ENCODE measurements around the gene MORC1. TPM values are rescaled to one million over a fixed set of nuclear protein-coding genes. Genes with fewer than 3 reads are reported as not detected.
"Not testable (repeated sequence)": the region's sequence is repeated elsewhere in the genome, so short reads cannot be mapped to it uniquely, and the experiment has no call there.

Gene MORC1
- total and polyA plus RNA-seq, 3 donors from 2014 or later = 15.4 to 19.4 (median 16.0) TPM

DNA sequence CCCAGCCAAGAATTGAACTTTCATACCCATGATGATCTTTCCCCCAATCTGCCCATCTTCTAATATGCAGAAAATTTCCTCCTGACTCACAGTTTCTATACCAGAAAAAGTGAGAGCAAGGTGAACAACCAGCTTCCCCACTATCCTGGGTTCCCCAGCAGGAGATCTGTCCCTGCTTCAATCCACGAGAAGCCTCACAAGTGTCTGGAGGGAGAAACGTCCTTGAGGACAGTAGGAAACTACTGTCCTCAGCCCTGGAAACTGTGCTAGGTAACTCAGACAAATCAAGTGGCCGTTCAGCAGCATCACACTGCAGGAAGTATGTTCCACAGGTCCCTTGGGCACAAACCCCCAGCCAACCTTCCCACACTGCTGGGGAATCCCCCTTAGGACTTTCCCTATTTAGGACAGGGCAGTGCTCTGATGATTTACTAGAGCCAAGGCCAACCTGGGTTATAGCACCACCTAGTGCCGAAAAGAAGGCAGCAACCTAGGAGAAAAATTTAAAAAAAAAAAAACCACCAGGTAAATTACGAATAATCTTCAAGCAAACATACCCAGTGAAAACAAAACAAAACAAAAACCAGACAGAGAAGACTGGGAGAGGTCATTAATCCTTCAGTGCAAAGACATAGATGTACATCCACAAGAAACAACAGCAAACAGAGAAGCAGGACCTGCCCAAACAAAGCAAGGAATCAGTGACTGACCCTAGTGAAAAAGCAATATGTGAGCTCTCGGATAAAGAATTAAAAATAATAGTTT, 36.0 kb downstream of the MORC1 start:
- Histone ChIP-seq H3K4me3 (no peak overlapping the region), H3K27ac (no peak overlapping the region), H3K4me1 (no peaks in the 10 kb centered on the region), H3K36me3 (ENCODE audit: low read depth, missing control alignments) (no peaks in the 10 kb centered on the region), H3K9me3 (no peaks in the 10 kb centered on the region), H3K27me3 (no peaks in the 10 kb centered on the region)
- 50 to 59% methylated on average over 6 of the region's 6 CpGs for WGBS, 2 donors
- TF ChIP-seq, protein P1, sequence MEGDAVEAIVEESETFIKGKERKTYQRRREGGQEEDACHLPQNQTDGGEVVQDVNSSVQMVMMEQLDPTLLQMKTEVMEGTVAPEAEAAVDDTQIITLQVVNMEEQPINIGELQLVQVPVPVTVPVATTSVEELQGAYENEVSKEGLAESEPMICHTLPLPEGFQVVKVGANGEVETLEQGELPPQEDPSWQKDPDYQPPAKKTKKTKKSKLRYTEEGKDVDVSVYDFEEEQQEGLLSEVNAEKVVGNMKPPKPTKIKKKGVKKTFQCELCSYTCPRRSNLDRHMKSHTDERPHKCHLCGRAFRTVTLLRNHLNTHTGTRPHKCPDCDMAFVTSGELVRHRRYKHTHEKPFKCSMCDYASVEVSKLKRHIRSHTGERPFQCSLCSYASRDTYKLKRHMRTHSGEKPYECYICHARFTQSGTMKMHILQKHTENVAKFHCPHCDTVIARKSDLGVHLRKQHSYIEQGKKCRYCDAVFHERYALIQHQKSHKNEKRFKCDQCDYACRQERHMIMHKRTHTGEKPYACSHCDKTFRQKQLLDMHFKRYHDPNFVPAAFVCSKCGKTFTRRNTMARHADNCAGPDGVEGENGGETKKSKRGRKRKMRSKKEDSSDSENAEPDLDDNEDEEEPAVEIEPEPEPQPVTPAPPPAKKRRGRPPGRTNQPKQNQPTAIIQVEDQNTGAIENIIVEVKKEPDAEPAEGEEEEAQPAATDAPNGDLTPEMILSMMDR (IDR thresholded peaks at IDR 0.05) = peak in 2 of 3 experiments; percentile 48 to 50
- no peak for TF ChIP-seq POLR2A (IDR thresholded peaks at IDR 0.05)
- peak; percentile 30 for DNase-seq
- intact Hi-C loops (cut with DNase I; ENCODE audit: low total_unique reads) = no loop called here

DNA sequence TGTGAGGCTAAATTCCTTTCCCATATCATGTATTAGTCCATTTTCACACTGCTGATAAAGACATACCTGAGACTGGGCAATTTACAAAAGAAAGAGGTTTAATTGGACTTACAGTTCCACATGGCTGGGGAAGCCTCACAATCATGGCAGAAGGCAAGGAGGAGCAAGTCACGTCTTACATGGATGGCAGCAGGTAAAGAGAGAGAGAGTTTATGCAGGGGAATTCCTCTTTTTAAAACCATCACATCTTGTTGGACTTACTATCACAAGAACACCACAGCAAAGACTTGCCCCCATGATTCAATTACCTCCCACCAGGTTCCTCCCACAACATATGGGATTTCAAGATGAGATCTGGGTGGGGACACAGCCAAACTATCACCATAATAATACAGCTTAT, 37.8 kb downstream of the MORC1 start:
- H3K36me3 ChIP-seq (ENCODE audit: low read depth, missing control alignments); intact Hi-C loops (cut with DNase I; ENCODE audit: low total_unique reads); H3K27ac ChIP-seq; H3K4me3 ChIP-seq; H3K27me3 ChIP-seq; H3K9me3 ChIP-seq; H3K4me1 ChIP-seq; DNase-seq: not testable (repeated sequence)
- 78 to 88% methylated on average over 1 of the region's 1 CpG for WGBS, 2 donors

DNA sequence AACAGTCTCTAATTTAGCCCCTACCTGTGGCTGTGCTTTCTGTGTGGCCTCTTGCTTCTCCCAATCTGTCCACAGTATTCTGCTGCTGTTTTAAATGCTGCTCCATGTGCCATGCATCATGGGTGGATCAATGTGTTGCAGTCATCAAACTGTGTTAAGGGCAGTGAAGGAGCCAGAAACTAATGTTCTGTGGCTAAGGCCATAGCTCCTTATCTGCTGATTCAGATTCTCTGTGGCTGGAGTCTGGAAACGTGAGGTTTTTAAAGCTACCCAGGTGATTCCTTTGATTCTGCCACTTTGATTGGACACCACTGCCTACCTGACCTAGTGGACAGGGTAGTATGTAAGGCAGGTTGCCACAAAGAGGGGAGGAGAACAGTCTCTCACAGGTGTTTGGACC, 44.8 kb downstream of the MORC1 start:
- no peaks in the 10 kb centered on the region for H3K9me3 ChIP-seq
- H3K4me1 ChIP-seq = no peaks in the 10 kb centered on the region
- TF ChIP-seq, protein P1 (IDR thresholded peaks at IDR 0.05) = no peak
- no peak for TF ChIP-seq POLR2A (IDR thresholded peaks at IDR 0.05)
- no peaks in the 10 kb centered on the region for H3K27me3 ChIP-seq
- H3K36me3 ChIP-seq (ENCODE audit: low read depth, missing control alignments) = no peaks in the 10 kb centered on the region
- no peak overlapping the region for H3K4me3 ChIP-seq
- intact Hi-C loops (cut with DNase I; ENCODE audit: low total_unique reads) = no loop called here
- no peak for DNase-seq
- WGBS, 2 donors = 19 to 33% methylated on average over 1 of the region's 1 CpG
- H3K27ac ChIP-seq = no peak overlapping the region

DNA sequence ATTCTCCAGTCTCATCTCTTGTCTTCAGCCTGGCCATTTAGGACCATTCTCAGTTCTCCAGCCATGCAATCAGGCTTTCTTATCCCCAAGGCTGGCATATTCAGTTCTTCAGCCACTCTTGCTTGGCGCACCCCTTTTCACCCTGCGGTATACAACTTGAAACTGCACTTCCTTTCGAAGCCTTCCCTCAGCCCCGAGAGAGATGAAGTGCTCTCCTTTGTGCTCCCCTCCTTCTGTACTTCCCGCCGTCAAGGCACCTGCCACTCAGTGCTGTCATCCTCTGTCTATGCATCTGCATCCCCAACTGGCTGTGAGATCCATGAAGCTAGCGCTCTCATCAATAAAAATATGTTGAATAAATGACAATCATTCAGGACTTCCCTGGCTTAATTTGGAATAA, 45.7 kb downstream of the MORC1 start:
- intact Hi-C loops (cut with DNase I; ENCODE audit: low total_unique reads) = no loop called here
- Histone ChIP-seq H3K27ac (no peak overlapping the region), H3K27me3 (no peaks in the 10 kb centered on the region), H3K36me3 (ENCODE audit: low read depth, missing control alignments) (no peaks in the 10 kb centered on the region), H3K4me3 (no peak overlapping the region), H3K4me1 (no peaks in the 10 kb centered on the region), H3K9me3 (no peaks in the 10 kb centered on the region)
- DNase-seq = no peak
- WGBS, 2 donors = 78 to 80% methylated on average over 7 of the region's 7 CpGs
- TF ChIP-seq POLR2A (IDR thresholded peaks at IDR 0.05) = no peak
- TF ChIP-seq, protein P1 (IDR thresholded peaks at IDR 0.05) = no peak

DNA sequence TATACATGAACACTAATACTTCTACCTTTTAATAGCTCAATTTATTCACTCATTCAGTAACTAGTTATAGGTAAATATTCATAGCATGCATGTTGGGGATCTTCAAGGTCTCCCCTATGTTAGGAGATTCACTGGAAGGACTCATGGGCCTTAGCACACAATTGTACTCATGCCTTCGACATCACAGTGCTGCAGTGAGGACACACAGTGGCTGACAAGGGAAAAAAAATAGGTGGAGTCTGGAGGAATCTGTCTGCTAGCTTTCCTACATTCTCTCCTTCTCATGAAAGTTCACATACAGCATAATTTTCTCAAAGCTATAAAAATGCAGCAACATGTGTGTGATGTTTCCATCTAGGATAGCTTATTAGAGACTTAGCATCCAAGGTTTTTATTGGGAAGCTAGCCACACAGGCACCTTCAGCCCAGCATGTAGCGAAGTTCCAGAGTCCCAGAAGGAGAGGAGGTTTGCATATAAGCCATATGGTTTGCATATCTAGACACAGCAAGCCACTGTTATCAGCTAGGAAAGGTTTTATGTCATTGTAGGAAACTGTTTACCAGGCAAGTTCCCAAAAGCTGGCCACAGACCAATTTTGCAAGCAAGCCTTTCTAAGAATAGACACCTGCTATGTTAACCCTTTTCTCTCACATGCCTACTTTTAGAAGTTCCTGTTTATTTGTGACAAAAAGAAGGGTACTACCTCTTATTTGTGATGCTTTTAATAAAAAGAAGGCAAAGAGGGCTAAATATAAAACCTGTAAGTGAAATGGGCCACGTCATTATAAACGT, 46.4 kb downstream of the MORC1 start:
- no peaks in the 10 kb centered on the region for H3K4me1 ChIP-seq
- no peaks in the 10 kb centered on the region for H3K9me3 ChIP-seq
- H3K4me3 ChIP-seq = no peak overlapping the region
- no peak for DNase-seq
- TF ChIP-seq, protein P1 (IDR thresholded peaks at IDR 0.05) = no peak
- no peak for TF ChIP-seq POLR2A (IDR thresholded peaks at IDR 0.05)
- intact Hi-C loops (cut with DNase I; ENCODE audit: low total_unique reads) = no loop called here
- no peak overlapping the region for H3K27ac ChIP-seq
- H3K27me3 ChIP-seq = no peaks in the 10 kb centered on the region
- H3K36me3 ChIP-seq (ENCODE audit: low read depth, missing control alignments) = no peaks in the 10 kb centered on the region
- WGBS, 2 donors = 58 to 61% methylated on average over 4 of the region's 4 CpGs

All from testis (tissue), 3 donors.